Tibial artery (tissue), 4 donors: Measurements from ENCODE around the gene KIAA2012.

Source experiments
- DNase-seq, 2 donors: peaks; one replicate each; pipeline ENCODE4 v3.0.0-alpha.2; 2019
- H3K27ac ChIP-seq, 2 donors: fragments of 200-600 bp; sonication (generic) in 1 of 2; 1 replicate in 1 of 2; 2 replicates in 1 of 2; pipeline ENCODE4 v1.5.1; 2018 to 2019; ENCODE audit warnings: mild to moderate bottlenecking in 1 of 2
- H3K27me3 ChIP-seq, 2 donors: fragments of 200-600 bp; sonication (generic) in 1 of 2; one replicate each; pipeline versions ENCODE4 v1.5.1 to v1.6.0; 2016 to 2019
- H3K36me3 ChIP-seq, 3 donors: fragments of 200-600 bp; sonication (generic) in 2 of 3; one replicate each; pipeline ENCODE4 v1.5.1; 2016 to 2019; ENCODE audit warnings: mild to moderate bottlenecking in 2 of 3
- H3K4me1 ChIP-seq, 4 donors: fragments of 200-600 bp; sonication (generic) in 2 of 4; 1 replicate in 3 of 4; 2 replicates in 1 of 4; pipeline ENCODE4 v1.5.1; 2016 to 2019
- H3K4me3 ChIP-seq, 2 donors: fragments of 200-600 bp; sonication (generic) in 1 of 2; 1 replicate in 1 of 2; 2 replicates in 1 of 2; pipeline ENCODE4 v1.5.1; 2018 to 2019; ENCODE audit warnings: mild to moderate bottlenecking in 2 of 2
- H3K9me3 ChIP-seq, 3 donors: fragments of 200-600 bp; sonication (generic) in 1 of 3; one replicate each; pipeline ENCODE4 v1.5.1; 2016 to 2019
- CTCF ChIP-seq, 2 experiments: fragments of 200-600 bp in 1 of 2; fragments of 450-650 bp in 1 of 2; IDR thresholded peaks; one replicate each; pipeline ENCODE4 v1.5.1; 2017 to 2019; ENCODE audit warnings: antibody characterized with exemption in 2 of 2, mild to moderate bottlenecking in 1 of 2, moderate library complexity in 1 of 2
- intact Hi-C: fragments of 100-400 bp; cut with DNase I; formaldehyde crosslinking; loops from one replicate; pipeline ENCODE4 v1.15.0; 2023; ENCODE audit warnings: low total_unique reads

The KIAA2012 gene

GRCh38 chr2:202109139-202109736 is 36.2 kb downstream of the KIAA2012 start:
- Histone ChIP-seq H3K4me3 (no peak overlapping the region), H3K27me3 (no peaks in the 10 kb centered on the region), H3K27ac (no peak overlapping the region), H3K4me1 (peaks cover 0 to 9% (median 6%) of the 10 kb centered on the region in 4 donors), H3K36me3 (no peaks in the 10 kb centered on the region), H3K9me3 (no peaks in the 10 kb centered on the region)
- no peak for TF ChIP-seq CTCF (IDR thresholded peaks at IDR 0.05)
- intact Hi-C loops, result no loop called here
- DNase-seq, result no peak

- H3K4me3 ChIP-seq, result no peak overlapping the region
- H3K36me3 ChIP-seq, result no peaks in the 10 kb centered on the region
- H3K27ac ChIP-seq, result no peak overlapping the region
- intact Hi-C loops, result no loop called here
- no peaks in the 10 kb centered on the region for H3K27me3 ChIP-seq
- peaks cover 0 to 9% (median 6%) of the 10 kb centered on the region in 4 donors for H3K4me1 ChIP-seq
- peak; percentile 71 to 77 for DNase-seq
- no peaks in the 10 kb centered on the region for H3K9me3 ChIP-seq
- TF ChIP-seq CTCF (IDR thresholded peaks at IDR 0.05), result no peak
Measured at GRCh38 chr2:202109737-202110184, 36.7 kb downstream of the KIAA2012 start.

- intact Hi-C loops, result no loop called here
- Histone ChIP-seq H3K4me1 (peaks cover 0 to 9% (median 6%) of the 10 kb centered on the region in 4 donors), H3K27ac (no peak overlapping the region), H3K27me3 (no peaks in the 10 kb centered on the region), H3K4me3 (no peak overlapping the region), H3K36me3 (no peaks in the 10 kb centered on the region), H3K9me3 (no peaks in the 10 kb centered on the region)
- TF ChIP-seq CTCF (IDR thresholded peaks at IDR 0.05), result no peak
- no peak for DNase-seq
Measured at GRCh38 chr2:202110491-202110890, 37.4 kb downstream of the KIAA2012 start.

- DNase-seq, result no peak
- no peaks in the 10 kb centered on the region for H3K27me3 ChIP-seq
- H3K36me3 ChIP-seq, result no peaks in the 10 kb centered on the region
- no peak for TF ChIP-seq CTCF (IDR thresholded peaks at IDR 0.05)
- H3K27ac ChIP-seq, result no peak overlapping the region
- intact Hi-C loops, result no loop called here
- no peak overlapping the region for H3K4me3 ChIP-seq
- peaks cover 0 to 9% (median 6%) of the 10 kb centered on the region in 4 donors for H3K4me1 ChIP-seq
- H3K9me3 ChIP-seq, result no peaks in the 10 kb centered on the region
Measured at GRCh38 chr2:202112041-202112440, 39.0 kb downstream of the KIAA2012 start.

- Histone ChIP-seq H3K36me3 (no peaks in the 10 kb centered on the region), H3K9me3 (no peaks in the 10 kb centered on the region), H3K4me3 (no peak overlapping the region), H3K4me1 (peaks cover 0 to 20% (median 10%) of the 10 kb centered on the region in 4 donors), H3K27me3 (no peaks in the 10 kb centered on the region), H3K27ac (no peak overlapping the region)
- intact Hi-C loops, result no loop called here
- TF ChIP-seq CTCF (IDR thresholded peaks at IDR 0.05), result no peak
- DNase-seq, result no peak
Measured at GRCh38 chr2:202113571-202114142, 40.6 kb downstream of the KIAA2012 start.
